SK-N-SH treated with all-trans-retinoic acid at 6 μM for 48 hours (cell line): ENCODE data around the gene PPARG.

Source experiments
- ARNTL ChIP-seq: fragments of 450-650 bp; formaldehyde crosslinking; IDR thresholded peaks from 2 replicates; pipeline ENCODE4 v1.5.0; 2020; ENCODE audit warnings: low read depth, mild to moderate bottlenecking, moderate library complexity, borderline replicate concordance
- CREB5 ChIP-seq: fragments of 250-450 bp; sonication (Bioruptor Pico); IDR thresholded peaks from 2 replicates; pipeline ENCODE4 v1.5.1; 2020; ENCODE audit warnings: low read depth, mild to moderate bottlenecking, moderate library complexity
- CSDC2 ChIP-seq: fragments of 250-450 bp; sonication (Bioruptor Pico); IDR thresholded peaks from 2 replicates; pipeline ENCODE4 v1.5.0; 2020; ENCODE audit warnings: mild to moderate bottlenecking, moderate library complexity
- GLIS3 ChIP-seq: fragments of 250-450 bp; sonication (Bioruptor Pico); IDR thresholded peaks from 2 replicates; pipeline ENCODE4 v1.5.0; 2020; ENCODE audit warnings: mild to moderate bottlenecking, moderate library complexity
- ISL1 ChIP-seq: fragments of 250-450 bp; sonication (Bioruptor Pico); IDR thresholded peaks from 2 replicates; pipeline ENCODE4 v2.1.2; 2022; ENCODE audit warnings: mild to moderate bottlenecking, moderate library complexity
- OSR1 ChIP-seq: fragments of 250-450 bp; sonication (Bioruptor Pico); IDR thresholded peaks from 2 replicates; pipeline ENCODE4 v1.8.0; 2022; ENCODE audit warnings: moderate library complexity, mild to moderate bottlenecking, inconsistent platforms
- ZC3H10 ChIP-seq: fragments of 250-450 bp; sonication (Bioruptor Pico); IDR thresholded peaks from 2 replicates; pipeline ENCODE4 v1.5.1; 2021; ENCODE audit warnings: mild to moderate bottlenecking, moderate library complexity
- ZFP30 ChIP-seq: fragments of 450-650 bp; formaldehyde crosslinking; IDR thresholded peaks from 2 replicates; pipeline ENCODE4 v1.5.0; 2022; ENCODE audit warnings: mild to moderate bottlenecking, moderate library complexity
- ZNF70 ChIP-seq: fragments of 450-650 bp; formaldehyde crosslinking; IDR thresholded peaks from 2 replicates; pipeline ENCODE4 v1.5.0; 2020; ENCODE audit warnings: mild to moderate bottlenecking, moderate library complexity
- ZNF8 ChIP-seq: fragments of 450-650 bp; formaldehyde crosslinking; IDR thresholded peaks from 2 replicates; pipeline ENCODE4 v1.5.0; 2020; ENCODE audit warnings: mild to moderate bottlenecking, moderate library complexity
- TF ChIP-seq, protein P1 (sequence below): fragments of 250-450 bp; sonication (Bioruptor Pico); IDR thresholded peaks from 2 replicates; pipeline ENCODE4 v1.8.0; 2020; ENCODE audit warnings: mild to moderate bottlenecking, moderate library complexity, borderline replicate concordance
- TF ChIP-seq, protein P2 (sequence below): fragments of 250-450 bp; sonication (Bioruptor Pico); IDR thresholded peaks from 2 replicates; pipeline ENCODE4 v1.8.0; 2021; ENCODE audit warnings: low read depth, mild to moderate bottlenecking, moderate library complexity, borderline replicate concordance

- no peak for TF ChIP-seq ARNTL (CRISPR knock-in tag)
- no peak for TF ChIP-seq ZFP30
- no peak for TF ChIP-seq ZNF8
- TF ChIP-seq, protein P1, sequence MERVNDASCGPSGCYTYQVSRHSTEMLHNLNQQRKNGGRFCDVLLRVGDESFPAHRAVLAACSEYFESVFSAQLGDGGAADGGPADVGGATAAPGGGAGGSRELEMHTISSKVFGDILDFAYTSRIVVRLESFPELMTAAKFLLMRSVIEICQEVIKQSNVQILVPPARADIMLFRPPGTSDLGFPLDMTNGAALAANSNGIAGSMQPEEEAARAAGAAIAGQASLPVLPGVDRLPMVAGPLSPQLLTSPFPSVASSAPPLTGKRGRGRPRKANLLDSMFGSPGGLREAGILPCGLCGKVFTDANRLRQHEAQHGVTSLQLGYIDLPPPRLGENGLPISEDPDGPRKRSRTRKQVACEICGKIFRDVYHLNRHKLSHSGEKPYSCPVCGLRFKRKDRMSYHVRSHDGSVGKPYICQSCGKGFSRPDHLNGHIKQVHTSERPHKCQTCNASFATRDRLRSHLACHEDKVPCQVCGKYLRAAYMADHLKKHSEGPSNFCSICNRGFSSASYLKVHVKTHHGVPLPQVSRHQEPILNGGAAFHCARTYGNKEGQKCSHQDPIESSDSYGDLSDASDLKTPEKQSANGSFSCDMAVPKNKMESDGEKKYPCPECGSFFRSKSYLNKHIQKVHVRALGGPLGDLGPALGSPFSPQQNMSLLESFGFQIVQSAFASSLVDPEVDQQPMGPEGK (CRISPR knock-in tag) = no peak
- TF ChIP-seq CREB5 (CRISPR knock-in tag) = no peak
- TF ChIP-seq ISL1 (CRISPR knock-in tag) = no peak
- TF ChIP-seq CSDC2 (CRISPR knock-in tag) = no peak
- TF ChIP-seq GLIS3 (CRISPR knock-in tag) = no peak
- TF ChIP-seq, protein P2, sequence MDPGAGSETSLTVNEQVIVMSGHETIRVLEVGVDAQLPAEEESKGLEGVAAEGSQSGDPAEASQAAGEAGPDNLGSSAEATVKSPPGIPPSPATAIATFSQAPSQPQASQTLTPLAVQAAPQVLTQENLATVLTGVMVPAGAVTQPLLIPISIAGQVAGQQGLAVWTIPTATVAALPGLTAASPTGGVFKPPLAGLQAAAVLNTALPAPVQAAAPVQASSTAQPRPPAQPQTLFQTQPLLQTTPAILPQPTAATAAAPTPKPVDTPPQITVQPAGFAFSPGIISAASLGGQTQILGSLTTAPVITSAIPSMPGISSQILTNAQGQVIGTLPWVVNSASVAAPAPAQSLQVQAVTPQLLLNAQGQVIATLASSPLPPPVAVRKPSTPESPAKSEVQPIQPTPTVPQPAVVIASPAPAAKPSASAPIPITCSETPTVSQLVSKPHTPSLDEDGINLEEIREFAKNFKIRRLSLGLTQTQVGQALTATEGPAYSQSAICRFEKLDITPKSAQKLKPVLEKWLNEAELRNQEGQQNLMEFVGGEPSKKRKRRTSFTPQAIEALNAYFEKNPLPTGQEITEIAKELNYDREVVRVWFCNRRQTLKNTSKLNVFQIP (CRISPR knock-in tag) = no peak
- TF ChIP-seq OSR1 = no peak
- TF ChIP-seq ZC3H10 = no peak
- no peak for TF ChIP-seq ZNF70 (CRISPR knock-in tag)
These were observed 35.1 kb upstream of the PPARG start for GRCh38 chr3:12253516-12254343.
